GM23338 (cell line): ENCODE measurements around the gene TESK2. TPM values are rescaled to one million over a fixed set of nuclear protein-coding genes. Genes with fewer than 3 reads are reported as not detected.

Experiments used
- ATAC-seq: fragments of 200-7000 bp; cut with Tn5 transposase; 3 replicates; pipeline ENCODE4 v1.9.1; 2020
- DNase-seq: peaks from one replicate; pipeline ENCODE4 v3.0.0-alpha.2; 2015; ENCODE audit warnings: low spot score
- H2AFZ ChIP-seq: fragments of 200-600 bp; sonication (generic); 2 replicates; pipeline ENCODE4 v1.8.0; 2016; ENCODE audit warnings: antibody characterized with exemption, mild to moderate bottlenecking, moderate library complexity
- H3F3A ChIP-seq: fragments of 200-600 bp; sonication (generic); replicated peaks from 2 replicates; pipeline ENCODE4 v1.8.0; 2017; ENCODE audit warnings: antibody characterized with exemption, mixed run types, low read depth
- H3K27ac ChIP-seq: fragments of 200-600 bp; sonication (generic); 2 replicates; pipeline ENCODE4 v1.6.1; 2016; ENCODE audit warnings: low read depth
- H3K27me3 ChIP-seq: fragments of 200-600 bp; sonication (generic); 2 replicates; pipeline ENCODE4 v1.8.0; 2016; ENCODE audit warnings: mild to moderate bottlenecking, mixed run types, moderate library complexity; ENCODE audit not compliant: insufficient read depth
- H3K36me3 ChIP-seq: fragments of 200-600 bp; sonication (generic); 2 replicates; pipeline ENCODE4 v1.8.0; 2016; ENCODE audit warnings: mild to moderate bottlenecking; ENCODE audit not compliant: insufficient read depth
- H3K4me1 ChIP-seq: fragments of 200-600 bp; sonication (generic); 2 replicates; pipeline ENCODE4 v1.8.0; 2016; ENCODE audit warnings: mild to moderate bottlenecking, moderate library complexity; ENCODE audit not compliant: insufficient read depth
- H3K4me2 ChIP-seq: fragments of 200-600 bp; sonication (generic); 2 replicates; pipeline ENCODE4 v1.7.1; 2017; ENCODE audit warnings: mixed run types
- H3K4me3 ChIP-seq: fragments of 200-600 bp; sonication (generic); 2 replicates; pipeline ENCODE4 v1.6.1; 2016; ENCODE audit warnings: mixed run types
- H3K79me2 ChIP-seq: fragments of 200-600 bp; sonication (generic); replicated peaks from 2 replicates; pipeline ENCODE4 v1.8.0; 2017; ENCODE audit warnings: mild to moderate bottlenecking; ENCODE audit not compliant: insufficient read depth
- H3K9me2 ChIP-seq: fragments of 200-600 bp; sonication (generic); 2 replicates; pipeline ENCODE4 v1.8.0; 2017; ENCODE audit not compliant: insufficient read depth
- H4K20me1 ChIP-seq: fragments of 200-600 bp; sonication (generic); replicated peaks from 2 replicates; pipeline ENCODE4 v1.8.0; 2017; ENCODE audit warnings: mild to moderate bottlenecking; ENCODE audit not compliant: insufficient read depth
- H3K27ac Mint-ChIP-seq: 2 replicates; pipeline ENCODE4 v1.8.0; 2020; ENCODE audit warnings: inconsistent platforms, mild to moderate bottlenecking, moderate library complexity, mixed read lengths
- H3K27me3 Mint-ChIP-seq: 3 replicates; pipeline ENCODE4 v1.8.0; 2022; ENCODE audit warnings: low read depth, mild to moderate bottlenecking, moderate library complexity, mixed read lengths, inconsistent platforms; ENCODE audit not compliant: insufficient read depth, poor library complexity
- H3K36me3 Mint-ChIP-seq: 3 replicates; pipeline ENCODE4 v1.8.0; 2021; ENCODE audit warnings: low read depth, mild to moderate bottlenecking, inconsistent platforms, moderate library complexity, mixed read lengths
- H3K4me1 Mint-ChIP-seq: 3 replicates; pipeline ENCODE4 v1.8.0; 2020; ENCODE audit warnings: mild to moderate bottlenecking, inconsistent platforms, mixed read lengths
- H3K4me3 Mint-ChIP-seq: 3 replicates; pipeline ENCODE4 v1.8.0; 2021; ENCODE audit warnings: moderate library complexity, mild to moderate bottlenecking, inconsistent platforms, mixed read lengths
- H3K9me3 Mint-ChIP-seq: 3 replicates; pipeline ENCODE4 v1.8.0; 2020; ENCODE audit warnings: moderate library complexity, mild to moderate bottlenecking, inconsistent platforms, mixed read lengths
- CREB1 ChIP-seq: fragments of 250-450 bp; sonication (Bioruptor Pico); IDR thresholded peaks from 2 replicates; pipeline ENCODE4 v1.5.0; 2020; ENCODE audit warnings: low read depth, mild to moderate bottlenecking, moderate library complexity
- CTCF ChIP-seq, 2 experiments: fragments of 200-600 bp in 1 of 2; sonication (generic) in 1 of 2; conservative IDR thresholded peaks; 2 replicates each; pipeline versions ENCODE4 v1.5.1 to v1.6.1; 2016 to 2017; ENCODE audit warnings: antibody characterized with exemption in 2 of 2, low read depth in 2 of 2, mild to moderate bottlenecking in 2 of 2, moderate library complexity in 1 of 2
- ETS1 ChIP-seq: IDR thresholded peaks from 2 replicates; pipeline ENCODE4 v1.6.1; 2016; ENCODE audit warnings: antibody characterized with exemption
- EZH2 ChIP-seq: fragments of 200-600 bp; sonication (generic); IDR thresholded peaks from one replicate; pipeline ENCODE4 v1.8.0; 2017; ENCODE audit warnings: antibody characterized with exemption, mild to moderate bottlenecking, low read depth; ENCODE audit not compliant: unreplicated experiment
- EZH2phosphoT487 ChIP-seq: fragments of 200-600 bp; sonication (generic); IDR thresholded peaks from one replicate; pipeline ENCODE4 v1.8.1; 2018; ENCODE audit warnings: antibody characterized with exemption; ENCODE audit not compliant: unreplicated experiment
- JUNB ChIP-seq: IDR thresholded peaks from one replicate; pipeline ENCODE4 v1.6.1; 2016; ENCODE audit warnings: antibody characterized with exemption; ENCODE audit not compliant: unreplicated experiment
- NANOG ChIP-seq: IDR thresholded peaks from 2 replicates; pipeline ENCODE4 v1.6.1; 2016; ENCODE audit warnings: antibody characterized with exemption, borderline replicate concordance
- POLR2AphosphoS5 ChIP-seq: IDR thresholded peaks from 2 replicates; pipeline ENCODE4 v1.6.1; 2016; ENCODE audit warnings: antibody characterized with exemption, low read depth
- ZNF114 ChIP-seq: fragments of 250-450 bp; sonication (Bioruptor Pico); IDR thresholded peaks from 2 replicates; pipeline ENCODE4 v1.5.0; 2020; ENCODE audit warnings: mild to moderate bottlenecking, moderate library complexity
- ZNF331 ChIP-seq: fragments of 250-450 bp; sonication (Bioruptor Pico); IDR thresholded peaks from 2 replicates; pipeline ENCODE4 v1.5.0; 2020; ENCODE audit warnings: low read depth, mild to moderate bottlenecking, moderate library complexity
- ZNF462 ChIP-seq: fragments of 250-450 bp; sonication (Bioruptor Pico); IDR thresholded peaks from 2 replicates; pipeline ENCODE4 v1.5.0; 2020; ENCODE audit warnings: mild to moderate bottlenecking, moderate library complexity
- polyA plus RNA-seq: library from polyadenylated mRNA; unstranded; fragments of >200 nt; fragmentation: Nextera tagmentation; extraction: Ambion mirVana; gene quantifications from 2 replicates; pipeline ENCODE4 v1.2.1, GENCODE V29; 2016
- total RNA-seq: library from RNA; depleted of rRNA; stranded (reverse); fragments of >200 nt; shearing (Covaris generic); gene quantifications from 2 replicates; pipeline ENCODE4 v1.2.3, GENCODE V29; 2014

TESK2 gene
- total and polyA plus RNA-seq, 2 experiments from 2014 or later: 5.2 to 14.0 TPM

- peaks cover 8% of the 10 kb centered on the region for H3K4me1 Mint-ChIP-seq
- H3K79me2 ChIP-seq: no peaks in the 10 kb centered on the region
- H3K27me3 Mint-ChIP-seq: peaks cover 5% of the 10 kb centered on the region
- H3K27ac ChIP-seq: no peak overlapping the region
- no peak for ATAC-seq
- no peak for DNase-seq
- H3K27ac Mint-ChIP-seq: no peak overlapping the region
- TF ChIP-seq ETS1: no peak
- TF ChIP-seq JUNB: no peak
- no peak for TF ChIP-seq EZH2
- no peak for TF ChIP-seq EZH2phosphoT487
- TF ChIP-seq ZNF114 (CRISPR knock-in tag): no peak
- TF ChIP-seq POLR2AphosphoS5: no peak
- H3K36me3 ChIP-seq: no peaks in the 10 kb centered on the region
- no peaks in the 10 kb centered on the region for H3K4me1 ChIP-seq
- H3K4me3 Mint-ChIP-seq: no peak overlapping the region
- no peak overlapping the region for H2AFZ ChIP-seq
- no peaks in the 10 kb centered on the region for H3K9me2 ChIP-seq
- H3K4me2 ChIP-seq: no peak overlapping the region
- H3F3A ChIP-seq: no peaks in the 10 kb centered on the region
- H3K36me3 Mint-ChIP-seq: no peaks in the 10 kb centered on the region
- H4K20me1 ChIP-seq: no peaks in the 10 kb centered on the region
- no peak overlapping the region for H3K4me3 ChIP-seq
- no peaks in the 10 kb centered on the region for H3K9me3 Mint-ChIP-seq
- no peaks in the 10 kb centered on the region for H3K27me3 ChIP-seq
Measured at GRCh38 chr1:45395582-45395981, 95.4 kb downstream of the TESK2 start.

- H3F3A ChIP-seq: no peaks in the 10 kb centered on the region
- no peaks in the 10 kb centered on the region for H3K79me2 ChIP-seq
- no peaks in the 10 kb centered on the region for H3K9me2 ChIP-seq
- Mint-ChIP-seq H3K27me3 (peaks cover 5% of the 10 kb centered on the region), H3K9me3 (no peaks in the 10 kb centered on the region), H3K4me3 (no peak overlapping the region), H3K4me1 (peaks cover 3% of the 10 kb centered on the region), H3K27ac (no peak overlapping the region), H3K36me3 (no peaks in the 10 kb centered on the region)
- H3K27me3 ChIP-seq: no peaks in the 10 kb centered on the region
- H3K4me1 ChIP-seq: no peaks in the 10 kb centered on the region
- DNase-seq: no peak
- H3K4me2 ChIP-seq: no peak overlapping the region
- no peak overlapping the region for H3K4me3 ChIP-seq
- H2AFZ ChIP-seq: no peak overlapping the region
- H3K36me3 ChIP-seq: no peaks in the 10 kb centered on the region
- H4K20me1 ChIP-seq: no peaks in the 10 kb centered on the region
- ATAC-seq: no peak
- H3K27ac ChIP-seq: no peak overlapping the region
- TF ChIP-seq ETS1 (no peak), ZNF331 (CRISPR knock-in tag) (no peak), JUNB (no peak), ZNF462 (CRISPR knock-in tag) (no peak), CREB1 (no peak), EZH2phosphoT487 (no peak), NANOG (no peak), CTCF (conservative IDR thresholded peaks at IDR 0.05; ENCODE audit: low read depth in 2 of 2) (no peak), EZH2 (no peak)
Measured at GRCh38 chr1:45395051-45395450, 95.9 kb downstream of the TESK2 start.
